ENCODE measurements around the gene ACADSB.

- no peak for TF ChIP-seq CTCF (IDR thresholded peaks at IDR 0.05)
- no peak for TF ChIP-seq POLR2A (IDR thresholded peaks at IDR 0.05)
- TF ChIP-seq EP300 (IDR thresholded peaks at IDR 0.05) = no peak
These were observed 12.7 kb downstream of the ACADSB start for GRCh38 chr10:123021517-123021916.

Measured in ovary (tissue), 3 donors.